HepG2 (cell line): Measurements from ENCODE around the gene COL9A3.

Experiments used
- GABPA ChIP-seq, 2 experiments: IDR thresholded peaks; 2 replicates each; pipeline ENCODE4 v1.6.1; 2011 to 2016; ENCODE audit warnings: low read depth in 2 of 2, low read length in 1 of 2, missing biosample characterization in 1 of 2, missing genetic modification characterization in 1 of 2
- JUN ChIP-seq: sonication (generic); formaldehyde crosslinking; IDR thresholded peaks from 2 replicates; pipeline ENCODE4 v1.4.0; 2020; ENCODE audit warnings: mild to moderate bottlenecking, missing genetic modification reagents
- NFE2 ChIP-seq: sonication (generic); formaldehyde crosslinking; IDR thresholded peaks from 2 replicates; pipeline ENCODE4 v1.4.0; 2020; ENCODE audit warnings: missing genetic modification reagents
- NONO ChIP-seq, 2 experiments: fragments of 450-650 bp in 1 of 2; sonication (generic) in 1 of 2; formaldehyde crosslinking in 1 of 2; IDR thresholded peaks in 1 of 2; conservative IDR thresholded peaks in 1 of 2; 2 replicates each; pipeline versions ENCODE4 v1.6.1 to v1.8.0; 2017 to 2022; ENCODE audit warnings: mild to moderate bottlenecking in 1 of 2, missing genetic modification reagents in 1 of 2, moderate library complexity in 1 of 2
- ZNF143 ChIP-seq: sonication (generic); formaldehyde crosslinking; IDR thresholded peaks from 2 replicates; pipeline ENCODE4 v1.4.0; 2020; ENCODE audit warnings: missing genetic modification reagents
- ZNF263 ChIP-seq: sonication (generic); formaldehyde crosslinking; IDR thresholded peaks from 2 replicates; pipeline ENCODE4 v1.4.0; 2020; ENCODE audit warnings: missing genetic modification reagents
- ZNF282 ChIP-seq: fragments of 450-650 bp; IDR thresholded peaks from 2 replicates; pipeline ENCODE4 v1.6.1; 2018; ENCODE audit not compliant: partially characterized antibody
- ZNF572 ChIP-seq: sonication (generic); formaldehyde crosslinking; IDR thresholded peaks from 2 replicates; pipeline ENCODE4 v1.5.1; 2020; ENCODE audit warnings: mild to moderate bottlenecking, missing genetic modification reagents
- ZNF7 ChIP-seq: IDR thresholded peaks from 2 replicates; pipeline ENCODE4 v1.6.1; 2016; ENCODE audit warnings: missing biosample characterization, missing genetic modification reagents
- ZNF816 ChIP-seq: sonication (generic); formaldehyde crosslinking; IDR thresholded peaks from 2 replicates; pipeline ENCODE4 v1.8.0; 2022; ENCODE audit warnings: missing genetic modification reagents, mild to moderate bottlenecking, borderline replicate concordance
- TF ChIP-seq, protein P1 (sequence below): sonication (generic); formaldehyde crosslinking; IDR thresholded peaks from 2 replicates; pipeline ENCODE4 v1.5.0; 2020; ENCODE audit warnings: mild to moderate bottlenecking, missing genetic modification reagents, moderate library complexity
- TF ChIP-seq, protein P2 (sequence below): IDR thresholded peaks from 2 replicates; pipeline ENCODE4 v1.6.1; 2016
- TF ChIP-seq, protein P3 (sequence below): sonication (generic); formaldehyde crosslinking; IDR thresholded peaks from 2 replicates; pipeline ENCODE4 v1.8.1; 2022; ENCODE audit warnings: low read depth, mild to moderate bottlenecking, missing genetic modification reagents

DNA sequence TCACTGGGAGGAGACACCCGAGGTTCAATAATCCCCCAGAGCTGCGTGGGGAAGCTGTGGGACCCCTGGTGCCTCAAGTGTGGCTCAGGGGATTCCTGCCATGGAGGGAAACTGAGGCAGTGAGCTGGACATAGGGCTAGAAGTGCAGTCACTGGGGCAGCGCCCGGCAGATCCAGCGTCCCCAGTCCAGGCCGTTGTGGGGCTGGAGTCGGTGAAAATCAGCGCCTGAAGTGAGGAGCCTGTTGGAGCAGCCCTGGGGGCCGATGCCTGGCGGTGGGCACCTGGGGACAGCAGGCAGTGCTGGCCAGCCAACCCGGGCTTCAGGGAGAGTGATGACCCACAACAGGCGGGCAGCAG is 2.2 kb upstream of the COL9A3 start:
- TF ChIP-seq ZNF572 (CRISPR knock-in tag) (no peak), GABPA (IDR thresholded peaks at IDR 0.05; ENCODE audit: low read depth, low read length) (no peak), GABPA (CRISPR knock-in tag; IDR thresholded peaks at IDR 0.05; ENCODE audit: low read depth) (no peak), ZNF263 (CRISPR knock-in tag) (no peak), ZNF816 (CRISPR knock-in tag) (no peak), NONO (IDR thresholded peaks at IDR 0.05) (no peak), NONO (CRISPR knock-in tag; conservative IDR thresholded peaks at IDR 0.05) (no peak), JUN (no peak), ZNF143 (CRISPR knock-in tag) (no peak), ZNF282 (no peak), ZNF7 (no peak), NFE2 (CRISPR knock-in tag) (no peak)
- TF ChIP-seq, protein P1, sequence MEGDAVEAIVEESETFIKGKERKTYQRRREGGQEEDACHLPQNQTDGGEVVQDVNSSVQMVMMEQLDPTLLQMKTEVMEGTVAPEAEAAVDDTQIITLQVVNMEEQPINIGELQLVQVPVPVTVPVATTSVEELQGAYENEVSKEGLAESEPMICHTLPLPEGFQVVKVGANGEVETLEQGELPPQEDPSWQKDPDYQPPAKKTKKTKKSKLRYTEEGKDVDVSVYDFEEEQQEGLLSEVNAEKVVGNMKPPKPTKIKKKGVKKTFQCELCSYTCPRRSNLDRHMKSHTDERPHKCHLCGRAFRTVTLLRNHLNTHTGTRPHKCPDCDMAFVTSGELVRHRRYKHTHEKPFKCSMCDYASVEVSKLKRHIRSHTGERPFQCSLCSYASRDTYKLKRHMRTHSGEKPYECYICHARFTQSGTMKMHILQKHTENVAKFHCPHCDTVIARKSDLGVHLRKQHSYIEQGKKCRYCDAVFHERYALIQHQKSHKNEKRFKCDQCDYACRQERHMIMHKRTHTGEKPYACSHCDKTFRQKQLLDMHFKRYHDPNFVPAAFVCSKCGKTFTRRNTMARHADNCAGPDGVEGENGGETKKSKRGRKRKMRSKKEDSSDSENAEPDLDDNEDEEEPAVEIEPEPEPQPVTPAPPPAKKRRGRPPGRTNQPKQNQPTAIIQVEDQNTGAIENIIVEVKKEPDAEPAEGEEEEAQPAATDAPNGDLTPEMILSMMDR (CRISPR knock-in tag) = no peak
- TF ChIP-seq, protein P2, sequence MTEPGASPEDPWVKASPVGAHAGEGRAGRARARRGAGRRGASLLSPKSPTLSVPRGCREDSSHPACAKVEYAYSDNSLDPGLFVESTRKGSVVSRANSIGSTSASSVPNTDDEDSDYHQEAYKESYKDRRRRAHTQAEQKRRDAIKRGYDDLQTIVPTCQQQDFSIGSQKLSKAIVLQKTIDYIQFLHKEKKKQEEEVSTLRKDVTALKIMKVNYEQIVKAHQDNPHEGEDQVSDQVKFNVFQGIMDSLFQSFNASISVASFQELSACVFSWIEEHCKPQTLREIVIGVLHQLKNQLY = no peak
- TF ChIP-seq, protein P3, sequence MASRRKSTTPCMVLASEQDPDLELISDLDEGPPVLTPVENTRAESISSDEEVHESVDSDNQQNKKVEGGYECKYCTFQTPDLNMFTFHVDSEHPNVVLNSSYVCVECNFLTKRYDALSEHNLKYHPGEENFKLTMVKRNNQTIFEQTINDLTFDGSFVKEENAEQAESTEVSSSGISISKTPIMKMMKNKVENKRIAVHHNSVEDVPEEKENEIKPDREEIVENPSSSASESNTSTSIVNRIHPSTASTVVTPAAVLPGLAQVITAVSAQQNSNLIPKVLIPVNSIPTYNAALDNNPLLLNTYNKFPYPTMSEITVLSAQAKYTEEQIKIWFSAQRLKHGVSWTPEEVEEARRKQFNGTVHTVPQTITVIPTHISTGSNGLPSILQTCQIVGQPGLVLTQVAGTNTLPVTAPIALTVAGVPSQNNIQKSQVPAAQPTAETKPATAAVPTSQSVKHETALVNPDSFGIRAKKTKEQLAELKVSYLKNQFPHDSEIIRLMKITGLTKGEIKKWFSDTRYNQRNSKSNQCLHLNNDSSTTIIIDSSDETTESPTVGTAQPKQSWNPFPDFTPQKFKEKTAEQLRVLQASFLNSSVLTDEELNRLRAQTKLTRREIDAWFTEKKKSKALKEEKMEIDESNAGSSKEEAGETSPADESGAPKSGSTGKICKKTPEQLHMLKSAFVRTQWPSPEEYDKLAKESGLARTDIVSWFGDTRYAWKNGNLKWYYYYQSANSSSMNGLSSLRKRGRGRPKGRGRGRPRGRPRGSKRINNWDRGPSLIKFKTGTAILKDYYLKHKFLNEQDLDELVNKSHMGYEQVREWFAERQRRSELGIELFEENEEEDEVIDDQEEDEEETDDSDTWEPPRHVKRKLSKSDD = no peak
